ENCODE data around the gene CERS6. TPM values are rescaled to one million over a fixed set of nuclear protein-coding genes. Genes with fewer than 3 reads are reported as not detected.

The CERS6 gene
- total RNA-seq, 4 donors from 2014 or later, result 35.7 to 60.6 (median 39.2) TPM

- WGBS, 2 donors, result 45 to 54% methylated on average over 2 of the region's 2 CpGs
Measured at GRCh38 chr2:168424112-168424951, 31.7 kb upstream of the CERS6 start.

GRCh38 chr2:168424971-168425370 is 31.1 kb upstream of the CERS6 start:
- Histone ChIP-seq H3K9me3 (no peaks in the 10 kb centered on the region), H3K27me3 (no peaks in the 10 kb centered on the region), H3K4me1 (no peaks in the 10 kb centered on the region), H3K27ac (no peak overlapping the region), H3K36me3 (no peaks in the 10 kb centered on the region), H3K4me3 (replicated peaks in 1 of 3) (no peak overlapping the region)
- intact Hi-C loops (cut with DNase I), result no loop called here
- TF ChIP-seq, protein P1, sequence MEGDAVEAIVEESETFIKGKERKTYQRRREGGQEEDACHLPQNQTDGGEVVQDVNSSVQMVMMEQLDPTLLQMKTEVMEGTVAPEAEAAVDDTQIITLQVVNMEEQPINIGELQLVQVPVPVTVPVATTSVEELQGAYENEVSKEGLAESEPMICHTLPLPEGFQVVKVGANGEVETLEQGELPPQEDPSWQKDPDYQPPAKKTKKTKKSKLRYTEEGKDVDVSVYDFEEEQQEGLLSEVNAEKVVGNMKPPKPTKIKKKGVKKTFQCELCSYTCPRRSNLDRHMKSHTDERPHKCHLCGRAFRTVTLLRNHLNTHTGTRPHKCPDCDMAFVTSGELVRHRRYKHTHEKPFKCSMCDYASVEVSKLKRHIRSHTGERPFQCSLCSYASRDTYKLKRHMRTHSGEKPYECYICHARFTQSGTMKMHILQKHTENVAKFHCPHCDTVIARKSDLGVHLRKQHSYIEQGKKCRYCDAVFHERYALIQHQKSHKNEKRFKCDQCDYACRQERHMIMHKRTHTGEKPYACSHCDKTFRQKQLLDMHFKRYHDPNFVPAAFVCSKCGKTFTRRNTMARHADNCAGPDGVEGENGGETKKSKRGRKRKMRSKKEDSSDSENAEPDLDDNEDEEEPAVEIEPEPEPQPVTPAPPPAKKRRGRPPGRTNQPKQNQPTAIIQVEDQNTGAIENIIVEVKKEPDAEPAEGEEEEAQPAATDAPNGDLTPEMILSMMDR (IDR thresholded peaks at IDR 0.05), result no peak
- no peak for TF ChIP-seq POLR2A (IDR thresholded peaks at IDR 0.05)
- WGBS, 2 donors, result 70 to 71% methylated on average over 3 of the region's 3 CpGs
- no peak for DNase-seq

More at GRCh38 chr2:168424112-168424951, 31.7 kb upstream of the CERS6 start:
- Histone ChIP-seq H3K27me3 (no peaks in the 10 kb centered on the region), H3K4me3 (replicated peaks in 1 of 3) (no peak overlapping the region), H3K36me3 (no peaks in the 10 kb centered on the region), H3K9me3 (no peaks in the 10 kb centered on the region), H3K27ac (no peak overlapping the region), H3K4me1 (no peaks in the 10 kb centered on the region)
- TF ChIP-seq, protein P1 (IDR thresholded peaks at IDR 0.05), result no peak
- no peak for TF ChIP-seq POLR2A (IDR thresholded peaks at IDR 0.05)
- intact Hi-C loops (cut with DNase I), result no loop called here
- DNase-seq, result no peak

DNA sequence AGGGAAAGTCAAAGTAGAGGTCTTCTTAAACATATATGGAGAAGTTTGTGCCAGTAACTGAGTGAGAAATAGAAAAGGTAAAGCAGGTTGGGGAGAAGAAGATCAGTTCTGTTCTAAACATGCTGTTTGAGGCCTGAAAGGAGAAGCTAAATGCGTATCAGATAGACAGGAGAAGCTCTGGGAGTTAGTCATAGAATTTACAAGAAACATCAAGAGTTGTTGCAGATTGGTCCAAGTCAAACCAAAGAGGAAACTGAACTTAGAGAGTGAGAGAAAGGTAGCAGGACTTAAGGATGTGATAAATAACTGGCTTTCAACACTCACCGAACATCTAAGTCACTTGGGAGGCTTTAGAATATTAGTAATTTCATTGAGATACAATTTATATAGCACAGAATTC is 29.2 kb upstream of the CERS6 start:
- intact Hi-C loops (cut with DNase I), result no loop called here
- DNase-seq, result no peak
- H3K9me3 ChIP-seq, result no peaks in the 10 kb centered on the region
- H3K27me3 ChIP-seq, result no peaks in the 10 kb centered on the region
- no peaks in the 10 kb centered on the region for H3K4me1 ChIP-seq
- H3K27ac ChIP-seq, result no peak overlapping the region
- TF ChIP-seq POLR2A (IDR thresholded peaks at IDR 0.05), result no peak
- TF ChIP-seq, protein P1 (IDR thresholded peaks at IDR 0.05), result no peak
- H3K36me3 ChIP-seq, result no peaks in the 10 kb centered on the region
- H3K4me3 ChIP-seq (replicated peaks in 1 of 3), result no peak overlapping the region
- 95 to 97% methylated on average over 2 of the region's 2 CpGs for WGBS, 2 donors

- 61 to 72% methylated on average over 3 of the region's 3 CpGs for WGBS, 2 donors
- Histone ChIP-seq H3K27ac (no peak overlapping the region), H3K9me3 (no peaks in the 10 kb centered on the region), H3K36me3 (no peaks in the 10 kb centered on the region), H3K27me3 (no peaks in the 10 kb centered on the region), H3K4me3 (replicated peaks in 1 of 3) (no peak overlapping the region), H3K4me1 (no peaks in the 10 kb centered on the region)
- DNase-seq, result no peak
- intact Hi-C loops (cut with DNase I), result no loop called here
- TF ChIP-seq POLR2A (IDR thresholded peaks at IDR 0.05), result no peak
- TF ChIP-seq, protein P1 (IDR thresholded peaks at IDR 0.05), result no peak
Measured at GRCh38 chr2:168427451-168427850, 28.6 kb upstream of the CERS6 start.

- no peaks in the 10 kb centered on the region for H3K9me3 ChIP-seq
- no peak for DNase-seq
- WGBS, 2 donors, result 73 to 76% methylated on average over 3 of the region's 3 CpGs
Measured at GRCh38 chr2:168428431-168428830, 27.6 kb upstream of the CERS6 start.

More at GRCh38 chr2:168428431-168428830, 27.6 kb upstream of the CERS6 start:
- H3K27ac ChIP-seq, result no peak overlapping the region
- no peaks in the 10 kb centered on the region for H3K36me3 ChIP-seq
- no peaks in the 10 kb centered on the region for H3K27me3 ChIP-seq
- no peak overlapping the region for H3K4me3 ChIP-seq (replicated peaks in 1 of 3)
- no peaks in the 10 kb centered on the region for H3K4me1 ChIP-seq
- TF ChIP-seq POLR2A (IDR thresholded peaks at IDR 0.05), result no peak
- TF ChIP-seq, protein P1 (IDR thresholded peaks at IDR 0.05), result no peak
- intact Hi-C loops (cut with DNase I), result no loop called here

All from thyroid gland (tissue), 4 donors.